Measurements from ENCODE around the gene ADCK1. TPM values are rescaled to one million over a fixed set of nuclear protein-coding genes. Genes with fewer than 3 reads are reported as not detected.

The ADCK1 gene
- total and polyA plus RNA-seq, 9 of the 15 experiments (the other 6 are each of a cell fraction or from before 2014, with no cell fraction given), result 2.8 to 8.9 (median 4.3) TPM

GRCh38 chr14:77786148-77786547 is 13.8 kb upstream of the ADCK1 start:
- Histone ChIP-seq H3K27ac (ENCODE audit: extremely low read depth, low read depth, low read length) (no peak overlapping the region), H3K9ac (ENCODE audit: insufficient read depth in 1 of 2, low read depth in 2 of 2, low read length in 2 of 2) (no peak overlapping the region), H3K4me2 (ENCODE audit: insufficient read depth, low read length) (no peak overlapping the region), H2AFZ (ENCODE audit: low read depth, low read length) (no peak overlapping the region), H3K9me1 (ENCODE audit: control insufficient read depth, insufficient read depth, low read length) (no peaks in the 10 kb centered on the region), H3K4me1 (replicated peaks in 1 of 2; ENCODE audit: control insufficient read depth in 2 of 2, insufficient read depth in 2 of 2, low read length in 2 of 2) (no peaks in the 10 kb centered on the region; a peak in 1 of 5 replicates), H3K9me3 (replicated peaks; ENCODE audit: control insufficient read depth, insufficient read depth, low read depth, low read length) (no peaks in the 10 kb centered on the region), H3K79me2 (ENCODE audit: control insufficient read depth, insufficient read depth, low read length) (no peaks in the 10 kb centered on the region), H3K36me3 (ENCODE audit: control insufficient read depth, insufficient read depth, low read length) (no peaks in the 10 kb centered on the region), H3K4me3 (no peak overlapping the region), H4K20me1 (replicated peaks; ENCODE audit: control insufficient read depth, insufficient read depth, low read length) (no peaks in the 10 kb centered on the region), H3K27me3 (ENCODE audit: control insufficient read depth in 2 of 2, insufficient read depth in 2 of 2, low read length in 2 of 2) (no peaks in the 10 kb centered on the region)
- no peak for TF ChIP-seq NFATC3 (IDR thresholded peaks at IDR 0.05)
- no peak for TF ChIP-seq GABPB1 (CRISPR knock-in tag; IDR thresholded peaks at IDR 0.05)
- TF ChIP-seq XRCC5 (IDR thresholded peaks at IDR 0.05; ENCODE audit: low read depth, low read length), result no peak
- TF ChIP-seq CXXC5 (CRISPR knock-in tag; IDR thresholded peaks at IDR 0.05), result no peak
- TF ChIP-seq HOMEZ (CRISPR knock-in tag; IDR thresholded peaks at IDR 0.05), result no peak
- TF ChIP-seq HEY1 (CRISPR knock-in tag; IDR thresholded peaks at IDR 0.05; ENCODE audit: borderline replicate concordance), result no peak
- TF ChIP-seq ZNF584 (CRISPR knock-in tag; IDR thresholded peaks at IDR 0.05; ENCODE audit: low read depth), result no peak
- TF ChIP-seq PHF21A (IDR thresholded peaks at IDR 0.05; ENCODE audit: borderline replicate concordance, low read depth), result no peak
- FAIRE-seq (no peak), DNase-seq (ENCODE audit: extremely low read depth in 1 of 4, low spot score in 3 of 4) (no peak), ATAC-seq (no peak)
- 35% methylated on average over 4 of the region's 4 CpGs for whole genome bisulfite sequencing (ENCODE audit: insufficient coverage, low coverage, missing lambda C conversion rate)
- POLR2A ChIA-PET, result interaction anchor here (1.1 kb wide), 1 partner anchor 8 kb away, joined by 3 read pairs; no protein-coding TSS in a partner anchor
- in situ Hi-C loops (cut with MboI) (no loop called here), intact Hi-C loops (cut with micrococcal nuclease) (no loop called here)
- no TSS peak for BruUV-seq (replicated peaks)
- CTCF ChIA-PET (ENCODE audit: low intra/inter-chr PET ratio), result no interaction called here

Data from K562 (cell line).